ENCODE results near the gene FREM1.

FREM1 gene

GRCh38 chr9:14780693-14781092 is 129.5 kb downstream of the FREM1 start:
- H3K4me3 ChIP-seq, result no peak overlapping the region

DNA sequence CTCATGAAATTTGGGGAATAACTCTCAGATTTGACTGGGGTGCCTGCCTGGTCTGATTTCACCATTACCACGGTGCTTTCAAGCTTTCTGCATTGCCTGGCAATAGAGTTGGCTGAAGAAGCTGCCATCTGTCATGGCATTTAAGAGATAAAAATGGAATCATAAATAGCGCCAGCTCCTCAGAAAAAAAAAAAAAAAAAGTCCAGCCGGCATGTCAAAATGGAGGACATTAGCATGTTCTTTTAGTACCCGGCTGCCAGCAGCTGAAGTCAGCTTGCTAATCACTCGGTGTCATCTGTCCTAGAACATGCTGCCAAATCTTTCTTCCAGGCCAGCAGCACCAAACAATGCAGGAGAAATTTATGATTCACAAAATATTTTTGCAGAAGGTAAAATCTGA is 130.0 kb downstream of the FREM1 start:
- no peak overlapping the region for H3K4me3 ChIP-seq
- H3K27ac ChIP-seq, result no peak overlapping the region

More at GRCh38 chr9:14780693-14781092, 129.5 kb downstream of the FREM1 start:
- no peak overlapping the region for H3K27ac ChIP-seq

DNA sequence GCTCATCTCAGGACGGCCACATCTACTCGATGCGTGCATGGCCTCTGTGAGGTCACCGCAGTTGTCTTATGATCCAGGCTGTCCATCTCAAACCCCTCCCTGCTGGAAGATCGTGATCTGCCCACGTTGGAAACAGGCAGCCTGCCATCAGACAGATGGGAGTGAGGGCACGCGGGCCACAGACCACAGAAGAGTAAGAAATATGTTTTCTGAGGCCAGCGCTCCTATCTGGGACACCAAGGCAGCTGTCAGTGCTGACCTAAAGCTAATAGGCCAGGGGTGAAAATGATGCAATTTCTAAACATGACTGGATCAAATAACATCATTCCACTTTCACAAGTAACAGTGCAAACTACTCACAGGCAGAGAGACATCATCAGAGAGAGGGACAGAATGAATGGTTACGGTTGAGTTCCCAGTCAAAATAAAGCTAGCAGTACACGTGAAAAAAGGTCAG is 130.6 kb downstream of the FREM1 start:
- H3K4me3 ChIP-seq, result no peak overlapping the region
- H3K27ac ChIP-seq, result no peak overlapping the region

- Histone ChIP-seq H3K27ac (no peak overlapping the region), H3K4me3 (no peak overlapping the region)
These were observed 131.7 kb downstream of the FREM1 start for GRCh38 chr9:14778565-14778964.

DNA sequence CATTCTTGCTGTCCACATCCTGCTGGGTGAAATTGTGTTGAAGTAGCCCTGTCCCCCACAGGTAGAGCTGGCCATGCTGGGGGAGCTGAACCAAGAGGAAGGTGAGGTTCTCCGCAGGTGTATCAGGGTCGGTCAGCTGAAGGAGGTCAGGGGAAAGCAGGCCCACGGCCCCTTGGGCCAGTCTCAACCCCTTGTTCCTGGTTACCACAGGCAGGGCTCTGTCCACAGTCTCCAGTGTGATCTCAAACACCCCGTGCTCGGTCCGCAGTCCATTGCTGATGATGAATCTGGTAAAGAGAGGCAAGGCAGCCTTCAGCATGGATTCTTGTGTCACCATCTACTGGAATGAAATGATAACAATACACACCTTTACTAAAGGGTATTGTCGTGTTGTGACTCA is 134.3 kb downstream of the FREM1 start:
- H3K27ac ChIP-seq, result no peak overlapping the region
- H3K4me3 ChIP-seq, result no peak overlapping the region

GRCh38 chr9:14770592-14770991 is 139.6 kb downstream of the FREM1 start:
- no peak overlapping the region for H3K27ac ChIP-seq
- no peak overlapping the region for H3K4me3 ChIP-seq

DNA sequence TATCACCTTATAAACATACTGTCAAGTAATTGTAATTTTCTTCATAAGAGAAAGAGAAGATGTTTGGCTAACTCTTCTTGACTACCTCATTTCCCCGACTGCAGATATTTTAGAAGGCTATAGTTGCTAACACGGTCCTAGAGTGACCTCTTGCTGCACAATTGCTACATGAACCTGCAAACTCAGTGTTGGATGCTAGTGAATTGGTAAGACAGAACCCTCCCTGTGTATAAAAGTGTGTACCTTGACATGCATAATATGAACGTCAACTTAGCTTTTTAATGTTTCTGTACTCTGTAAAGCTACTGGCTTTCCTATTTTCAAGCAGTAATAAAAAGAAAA is 141.0 kb downstream of the FREM1 start:
- Histone ChIP-seq H3K27ac (no peak overlapping the region), H3K4me3 (no peak overlapping the region)

- Histone ChIP-seq H3K27ac (no peak overlapping the region), H3K4me3 (no peak overlapping the region)
These were observed 141.6 kb downstream of the FREM1 start for GRCh38 chr9:14768405-14769229.

DNA sequence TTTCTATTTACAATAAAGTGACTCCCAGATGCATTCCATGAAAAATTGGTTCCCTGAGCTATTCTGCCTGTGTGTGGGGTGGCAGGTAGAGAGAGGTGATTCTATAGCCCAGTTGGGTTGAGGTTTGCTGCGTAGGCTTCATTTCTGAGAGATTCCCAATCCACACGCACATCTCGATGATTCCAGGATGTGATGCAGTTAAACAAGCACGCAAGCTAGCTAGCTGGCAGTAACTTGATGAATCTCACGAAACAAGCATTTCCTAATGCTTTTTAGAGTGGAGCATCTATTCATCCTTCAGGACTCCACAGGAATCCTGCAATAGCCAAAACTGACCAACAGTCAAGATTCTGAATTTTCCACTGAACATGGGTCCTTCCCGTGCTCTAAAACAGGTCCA is 143.9 kb downstream of the FREM1 start:
- Histone ChIP-seq H3K4me3 (no peak overlapping the region), H3K27ac (no peak overlapping the region)

DNA sequence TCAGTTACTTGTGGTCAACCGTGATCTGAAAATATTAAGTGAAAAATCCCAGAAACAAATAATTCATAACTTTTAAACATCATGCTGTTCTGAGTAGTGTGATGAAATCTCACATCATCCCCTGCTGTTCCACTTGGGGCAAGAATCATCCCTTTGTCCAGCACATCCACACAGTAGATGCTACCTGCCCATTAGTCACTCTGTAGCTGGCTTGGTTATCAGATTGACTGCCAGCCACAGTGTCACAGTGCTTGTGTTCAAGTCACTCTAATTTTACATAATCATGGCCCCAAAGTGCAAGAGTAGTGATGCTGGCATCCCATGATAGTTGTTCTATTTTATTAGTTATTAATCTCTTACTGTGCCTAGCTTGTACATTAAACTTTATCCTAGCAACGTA is 148.6 kb downstream of the FREM1 start:
- Histone ChIP-seq H3K4me3 (no peak overlapping the region), H3K27ac (no peak overlapping the region)

DNA sequence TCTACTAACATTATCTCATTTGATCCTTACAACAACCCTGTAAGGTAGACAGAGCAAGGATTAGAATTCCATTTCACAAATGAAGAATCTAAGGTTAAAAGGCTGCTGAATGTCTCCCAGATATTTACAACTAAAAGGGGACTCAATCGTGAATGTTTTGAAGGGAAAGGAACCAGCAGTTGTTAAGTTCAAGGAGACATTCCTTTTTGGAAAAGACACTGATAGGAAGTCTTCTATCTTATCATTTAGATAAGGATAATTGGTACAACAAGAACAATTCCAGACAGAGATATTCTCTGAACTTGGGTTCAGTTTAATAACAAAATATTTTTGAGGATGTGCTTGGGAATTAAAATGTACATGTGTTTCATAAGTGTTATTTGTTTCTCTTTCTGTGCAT is 150.2 kb downstream of the FREM1 start:
- Histone ChIP-seq H3K27ac (no peak overlapping the region), H3K4me3 (no peak overlapping the region)

DNA sequence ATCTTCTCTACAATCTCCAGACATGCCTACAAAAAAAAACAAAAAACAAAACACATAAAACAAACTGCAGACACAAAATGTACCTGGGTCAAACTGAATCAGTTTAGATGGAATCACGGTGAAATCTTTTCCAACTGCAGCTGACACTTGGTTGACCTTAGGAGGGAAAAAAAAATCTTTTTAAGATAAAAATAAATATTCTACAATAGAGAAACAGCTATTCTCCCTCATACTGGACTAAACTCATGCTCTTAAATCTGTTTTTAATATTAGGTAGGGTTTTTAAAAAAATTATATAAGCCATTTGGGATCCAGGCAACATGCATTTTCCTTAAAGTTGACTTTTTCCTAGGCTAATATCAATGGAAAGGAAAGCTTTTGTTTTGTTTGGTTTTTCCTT is 153.9 kb downstream of the FREM1 start:
- no peak overlapping the region for H3K27ac ChIP-seq

GRCh38 chr9:14752871-14753270 is 157.4 kb downstream of the FREM1 start:
- no peak overlapping the region for H3K4me3 ChIP-seq
- H3K27ac ChIP-seq, result no peak overlapping the region

More for the DNA sequence above, 153.9 kb downstream of the FREM1 start:
- no peak overlapping the region for H3K4me3 ChIP-seq

GRCh38 chr9:14752271-14752670 is 158.0 kb downstream of the FREM1 start:
- H3K4me3 ChIP-seq, result no peak overlapping the region
- no peak overlapping the region for H3K27ac ChIP-seq

- H3K27ac ChIP-seq, result no peak overlapping the region
These were observed 159.4 kb downstream of the FREM1 start for GRCh38 chr9:14750821-14751220.

GRCh38 chr9:14749741-14750211 is 160.5 kb downstream of the FREM1 start:
- Histone ChIP-seq H3K27ac (no peak overlapping the region), H3K4me3 (no peak overlapping the region)

More at GRCh38 chr9:14750821-14751220, 159.4 kb downstream of the FREM1 start:
- H3K4me3 ChIP-seq, result no peak overlapping the region

DNA sequence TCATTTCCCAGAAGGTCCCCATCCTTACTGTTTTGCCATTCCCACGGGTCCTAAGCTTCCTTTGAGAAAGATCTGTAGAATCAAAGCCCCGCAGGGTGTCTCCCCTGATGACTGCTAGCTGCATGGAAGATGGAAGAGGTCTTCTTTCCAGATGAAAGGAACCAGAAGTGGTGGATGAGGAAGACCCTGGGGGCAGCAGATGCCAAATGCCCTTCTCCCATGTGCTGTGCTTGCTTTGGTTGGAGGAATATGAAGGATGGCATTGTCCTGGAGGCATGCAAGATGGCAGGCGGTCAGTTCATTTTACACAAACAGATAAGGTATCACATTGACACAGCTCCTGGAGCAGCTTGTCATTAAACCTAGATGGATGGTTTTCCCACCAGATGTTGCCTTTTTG is 161.9 kb downstream of the FREM1 start:
- Histone ChIP-seq H3K4me3 (no peak overlapping the region), H3K27ac (no peak overlapping the region)

- no peak overlapping the region for H3K4me3 ChIP-seq
These were observed 163.1 kb downstream of the FREM1 start for GRCh38 chr9:14747111-14747510.

DNA sequence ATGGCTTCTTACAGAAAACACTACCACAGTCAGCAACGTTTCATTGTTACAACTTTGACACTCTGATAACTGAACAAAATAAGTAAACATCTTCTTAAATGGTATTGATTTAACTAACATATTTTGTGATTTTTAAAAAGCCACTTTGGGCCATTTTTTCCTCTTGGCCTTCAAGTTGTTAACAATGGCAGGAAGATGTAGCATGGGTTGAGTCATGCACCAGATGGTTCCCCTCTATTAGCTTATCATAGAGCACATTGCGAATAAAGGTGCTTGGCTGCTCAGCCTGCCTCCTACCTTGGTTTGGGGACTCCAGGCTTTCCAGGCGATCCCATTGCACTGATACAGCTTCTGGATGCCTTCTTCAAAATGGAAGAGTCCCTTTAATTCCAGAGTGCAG is 163.6 kb downstream of the FREM1 start:
- no peak overlapping the region for H3K27ac ChIP-seq
- H3K4me3 ChIP-seq, result no peak overlapping the region

More at GRCh38 chr9:14747111-14747510, 163.1 kb downstream of the FREM1 start:
- H3K27ac ChIP-seq, result no peak overlapping the region

- no peak overlapping the region for H3K4me3 ChIP-seq
- no peak overlapping the region for H3K27ac ChIP-seq
These were observed 165.5 kb downstream of the FREM1 start for GRCh38 chr9:14744768-14745167.

- Histone ChIP-seq H3K4me3 (no peak overlapping the region), H3K27ac (no peak overlapping the region)
These were observed 168.9 kb downstream of the FREM1 start for GRCh38 chr9:14741369-14741768.

DNA sequence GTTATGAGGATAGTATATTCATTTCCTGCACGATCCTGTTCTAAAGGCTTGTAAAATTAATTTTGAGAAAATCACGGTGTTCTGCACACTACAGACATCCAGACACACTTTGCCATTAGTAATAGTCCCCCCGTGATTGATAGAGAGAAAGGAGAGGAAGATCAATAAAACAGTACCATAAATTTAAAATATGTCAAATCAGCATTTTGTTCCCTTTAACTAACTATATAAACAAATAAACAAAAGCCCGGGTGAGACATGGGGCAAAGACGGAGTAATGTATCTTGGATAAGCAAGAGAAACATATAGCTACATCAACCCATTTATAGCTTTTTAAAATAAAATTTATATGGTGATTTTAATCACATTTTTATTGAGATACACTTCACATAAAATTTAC is 177.1 kb downstream of the FREM1 start:
- Histone ChIP-seq H3K27ac (no peak overlapping the region), H3K4me3 (no peak overlapping the region)
